Gastrocnemius medialis (tissue), 4 donors: ENCODE data around the gene OR56A5.

ENCODE experiments used
- POLR2A ChIP-seq, 2 donors: fragments of 450-650 bp; IDR thresholded peaks; one replicate each; pipeline ENCODE4 v1.6.1; 2017; ENCODE audit warnings: antibody characterized with exemption in 2 of 2, mild to moderate bottlenecking in 2 of 2, moderate library complexity in 2 of 2
- TF ChIP-seq, protein P1 (sequence below), 5 experiments: fragments of 450-650 bp in 3 of 5; fragments of 200-600 bp in 2 of 5; sonication (generic) in 2 of 5; IDR thresholded peaks in 4 of 5; conservative IDR thresholded peaks in 1 of 5; 1 replicate in 4 of 5; 2 replicates in 1 of 5; pipeline ENCODE4 v1.5.1; 2016 to 2019; ENCODE audit warnings: antibody characterized with exemption in 5 of 5, mild to moderate bottlenecking in 3 of 5, moderate library complexity in 3 of 5

GRCh38 chr11:5992604-5993251 lies 24.4 kb upstream of the OR56A5 start:
- no peak for TF ChIP-seq POLR2A (IDR thresholded peaks at IDR 0.05)
- TF ChIP-seq, protein P1, sequence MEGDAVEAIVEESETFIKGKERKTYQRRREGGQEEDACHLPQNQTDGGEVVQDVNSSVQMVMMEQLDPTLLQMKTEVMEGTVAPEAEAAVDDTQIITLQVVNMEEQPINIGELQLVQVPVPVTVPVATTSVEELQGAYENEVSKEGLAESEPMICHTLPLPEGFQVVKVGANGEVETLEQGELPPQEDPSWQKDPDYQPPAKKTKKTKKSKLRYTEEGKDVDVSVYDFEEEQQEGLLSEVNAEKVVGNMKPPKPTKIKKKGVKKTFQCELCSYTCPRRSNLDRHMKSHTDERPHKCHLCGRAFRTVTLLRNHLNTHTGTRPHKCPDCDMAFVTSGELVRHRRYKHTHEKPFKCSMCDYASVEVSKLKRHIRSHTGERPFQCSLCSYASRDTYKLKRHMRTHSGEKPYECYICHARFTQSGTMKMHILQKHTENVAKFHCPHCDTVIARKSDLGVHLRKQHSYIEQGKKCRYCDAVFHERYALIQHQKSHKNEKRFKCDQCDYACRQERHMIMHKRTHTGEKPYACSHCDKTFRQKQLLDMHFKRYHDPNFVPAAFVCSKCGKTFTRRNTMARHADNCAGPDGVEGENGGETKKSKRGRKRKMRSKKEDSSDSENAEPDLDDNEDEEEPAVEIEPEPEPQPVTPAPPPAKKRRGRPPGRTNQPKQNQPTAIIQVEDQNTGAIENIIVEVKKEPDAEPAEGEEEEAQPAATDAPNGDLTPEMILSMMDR (IDR thresholded peaks at IDR 0.05 in 4 of 5, conservative IDR thresholded peaks at IDR 0.05 in 1 of 5) = peak in 2 of 5 experiments; percentile 19 to 41
